ENCODE results near the gene MYL12A. TPM values are rescaled to one million over a fixed set of nuclear protein-coding genes. Genes with fewer than 3 reads are reported as not detected.

Gene MYL12A
- total and polyA plus RNA-seq, 2 experiments from 2014 or later = 152 to 420 TPM

DNA sequence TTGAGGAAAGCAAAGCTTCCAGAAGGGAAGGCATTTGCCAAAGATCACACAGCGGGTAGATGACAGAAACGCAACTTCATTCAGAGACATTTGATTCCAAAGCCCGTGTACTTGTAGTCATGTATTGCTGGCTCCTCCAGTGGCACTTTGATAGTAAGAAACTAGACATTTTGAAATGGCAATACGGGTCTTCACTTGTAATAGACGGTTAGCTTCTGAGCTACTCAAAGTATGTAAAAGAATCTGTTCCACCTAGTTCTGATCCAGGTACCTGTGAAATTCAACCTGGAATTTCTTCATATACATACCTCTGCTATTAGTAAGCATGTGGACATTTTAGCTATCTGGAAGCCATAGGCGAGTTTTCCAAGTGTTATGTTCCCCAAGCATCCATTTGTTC lies 26.1 kb upstream of the MYL12A start:
- Histone ChIP-seq H3K4me3 (no peak overlapping the region), H3K4me1 (ENCODE audit: low read depth) (peaks cover 20% of the 10 kb centered on the region), H3K9me3 (ENCODE audit: low read depth) (no peaks in the 10 kb centered on the region), H3K27ac (no peak overlapping the region), H3K27me3 (no peaks in the 10 kb centered on the region), H3K36me3 (peaks cover 8% of the 10 kb centered on the region)
- TF ChIP-seq CTCF (IDR thresholded peaks at IDR 0.05; ENCODE audit: low read depth, low read length) = no peak
- DNase-seq (ENCODE audit: low read depth in 1 of 2, low spot score in 1 of 2) = no peak

GRCh38 chr18:3223356-3223755 lies 24.2 kb upstream of the MYL12A start:
- no peaks in the 10 kb centered on the region for H3K9me3 ChIP-seq (ENCODE audit: low read depth)
- H3K4me1 ChIP-seq (ENCODE audit: low read depth) = peaks cover 16% of the 10 kb centered on the region
- DNase-seq (ENCODE audit: low read depth in 1 of 2, low spot score in 1 of 2) = no peak
- no peak overlapping the region for H3K27ac ChIP-seq
- H3K36me3 ChIP-seq = no peaks in the 10 kb centered on the region
- TF ChIP-seq CTCF (IDR thresholded peaks at IDR 0.05; ENCODE audit: low read depth, low read length) = no peak
- no peaks in the 10 kb centered on the region for H3K27me3 ChIP-seq
- H3K4me3 ChIP-seq = no peak overlapping the region

- no peak for DNase-seq (ENCODE audit: low read depth in 1 of 2, low spot score in 1 of 2)
- Histone ChIP-seq H3K4me3 (no peak overlapping the region), H3K4me1 (ENCODE audit: low read depth) (peaks cover 23% of the 10 kb centered on the region), H3K27ac (no peak overlapping the region), H3K27me3 (no peaks in the 10 kb centered on the region), H3K36me3 (no peaks in the 10 kb centered on the region), H3K9me3 (ENCODE audit: low read depth) (no peaks in the 10 kb centered on the region)
- TF ChIP-seq CTCF (IDR thresholded peaks at IDR 0.05; ENCODE audit: low read depth, low read length) = no peak
Observed at GRCh38 chr18:3224223-3224622, 23.4 kb upstream of the MYL12A start.

DNA sequence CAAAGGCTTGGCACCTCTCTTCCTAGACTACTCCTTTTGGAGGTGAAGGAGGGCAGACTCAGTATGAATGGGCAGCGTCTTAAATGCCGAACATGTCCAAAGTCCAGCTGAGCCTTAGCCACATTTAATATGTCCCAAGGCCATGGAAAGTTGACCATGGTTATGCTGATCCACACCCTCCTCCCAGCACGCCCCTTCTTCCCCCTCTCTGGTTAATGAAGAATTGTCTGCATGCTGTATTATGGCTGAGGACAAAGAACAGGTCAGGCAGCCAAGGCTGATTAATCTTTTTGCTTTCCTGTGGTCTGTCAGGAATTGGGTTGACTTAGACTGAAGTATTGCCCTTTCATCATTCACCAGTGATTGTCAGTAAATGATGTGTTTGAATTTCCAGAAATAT lies 22.0 kb upstream of the MYL12A start:
- no peak for TF ChIP-seq CTCF (IDR thresholded peaks at IDR 0.05; ENCODE audit: low read depth, low read length)
- Histone ChIP-seq H3K9me3 (ENCODE audit: low read depth) (no peaks in the 10 kb centered on the region), H3K27me3 (no peaks in the 10 kb centered on the region), H3K27ac (no peak overlapping the region), H3K4me3 (no peak overlapping the region), H3K4me1 (ENCODE audit: low read depth) (peaks cover 17% of the 10 kb centered on the region), H3K36me3 (no peaks in the 10 kb centered on the region)
- DNase-seq (ENCODE audit: low read depth in 1 of 2, low spot score in 1 of 2) = no peak

DNA sequence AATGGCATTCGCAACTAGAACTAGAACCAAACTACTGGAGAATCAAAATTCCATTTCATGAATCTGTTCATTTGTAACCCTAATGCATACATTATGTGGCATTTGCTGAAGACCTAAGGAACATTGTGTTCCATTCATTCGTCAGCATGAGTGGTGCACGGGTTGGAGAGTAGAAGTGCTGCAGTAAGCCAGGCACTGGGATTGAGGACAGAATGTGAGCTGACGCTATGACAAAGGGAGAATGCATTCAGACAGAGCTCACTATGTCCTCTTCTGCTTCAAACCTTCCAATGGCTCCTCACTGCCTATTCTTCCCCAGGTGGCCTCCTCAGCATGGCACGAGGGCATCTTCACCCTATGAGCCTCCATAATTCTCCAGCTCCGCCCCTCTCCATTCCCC lies 21.6 kb upstream of the MYL12A start:
- Histone ChIP-seq H3K4me3 (no peak overlapping the region), H3K27ac (no peak overlapping the region), H3K27me3 (no peaks in the 10 kb centered on the region), H3K4me1 (ENCODE audit: low read depth) (peaks cover 14% of the 10 kb centered on the region), H3K36me3 (no peaks in the 10 kb centered on the region), H3K9me3 (ENCODE audit: low read depth) (no peaks in the 10 kb centered on the region)
- TF ChIP-seq CTCF (IDR thresholded peaks at IDR 0.05; ENCODE audit: low read depth, low read length) = no peak
- DNase-seq (ENCODE audit: low read depth in 1 of 2, low spot score in 1 of 2) = no peak

Data from cardiac muscle cell (in vitro differentiated cells and primary cell).